IPS-18a (cell line): ENCODE data around the gene FAM20C.

Source experiments
- H3K27ac ChIP-seq: one replicate; pipeline ENCODE4 v1.5.1; 2013; ENCODE audit warnings: low read length
- H3K27me3 ChIP-seq: one replicate; pipeline ENCODE4 v1.6.1; 2013; ENCODE audit warnings: mild to moderate bottlenecking, low read length; ENCODE audit not compliant: control insufficient read depth, insufficient read depth
- H3K36me3 ChIP-seq: one replicate; pipeline ENCODE4 v1.6.1; 2013; ENCODE audit warnings: low read depth, low read length; ENCODE audit not compliant: control insufficient read depth
- H3K4me1 ChIP-seq: one replicate; pipeline ENCODE4 v1.6.1; 2013; ENCODE audit warnings: low read depth, low read length; ENCODE audit not compliant: control insufficient read depth
- H3K4me3 ChIP-seq: one replicate; pipeline ENCODE4 v1.5.1; 2013; ENCODE audit warnings: low read length
- H3K9ac ChIP-seq: one replicate; pipeline ENCODE4 v1.6.1; 2013; ENCODE audit warnings: mild to moderate bottlenecking, low read length, moderate library complexity
- H3K9me3 ChIP-seq: one replicate; pipeline ENCODE4 v1.6.1; 2013; ENCODE audit warnings: low read depth, low read length; ENCODE audit not compliant: control insufficient read depth

Gene FAM20C

DNA sequence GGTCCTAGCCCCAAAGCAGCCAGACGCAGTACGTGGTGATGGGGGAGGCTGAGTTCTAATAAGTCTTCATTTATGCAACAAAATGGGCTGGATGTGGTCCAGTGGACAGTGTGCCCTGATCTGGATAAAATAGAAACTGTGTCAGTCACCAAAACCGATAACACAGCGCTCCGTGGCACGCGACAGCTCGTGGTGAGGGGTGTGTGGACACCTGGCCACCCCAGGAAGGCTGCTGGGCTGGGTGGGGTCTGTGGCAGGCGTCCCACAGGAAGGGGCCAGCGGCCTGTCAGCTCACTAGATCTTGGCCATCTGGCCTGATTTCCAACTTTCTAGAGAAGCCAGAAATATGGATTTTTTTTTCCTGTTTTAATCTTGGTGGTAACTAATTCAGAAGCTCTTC, 17.0 kb downstream of the FAM20C start:
- Histone ChIP-seq H3K9me3 (no peaks in the 10 kb centered on the region), H3K27me3 (no peaks in the 10 kb centered on the region), H3K36me3 (peaks cover 3% of the 10 kb centered on the region), H3K4me1 (no peaks in the 10 kb centered on the region), H3K27ac (no peak overlapping the region), H3K9ac (no peak overlapping the region), H3K4me3 (no peak overlapping the region)

DNA sequence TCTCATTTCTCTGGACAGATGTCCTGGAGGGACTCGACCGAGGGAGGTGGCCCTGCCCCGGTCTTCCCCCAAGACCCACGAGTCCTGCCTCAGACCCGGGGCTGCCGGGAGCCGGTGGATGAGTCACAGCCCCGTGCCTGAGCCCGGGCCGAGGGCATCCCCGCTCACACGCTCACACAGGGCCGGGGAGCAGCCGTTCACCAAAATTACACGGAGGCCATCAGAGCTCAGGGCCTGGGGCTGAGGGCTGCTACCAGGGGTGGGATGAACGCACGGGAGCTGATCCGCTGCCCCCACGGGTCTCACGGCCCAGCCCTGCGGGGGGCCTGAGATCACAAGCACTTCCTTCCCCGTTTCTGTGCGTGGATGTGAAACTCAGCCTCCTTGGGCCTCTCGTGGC, 17.5 kb downstream of the FAM20C start:
- no peak overlapping the region for H3K4me3 ChIP-seq
- no peaks in the 10 kb centered on the region for H3K27me3 ChIP-seq
- no peak overlapping the region for H3K27ac ChIP-seq
- no peak overlapping the region for H3K9ac ChIP-seq
- no peaks in the 10 kb centered on the region for H3K36me3 ChIP-seq
- H3K9me3 ChIP-seq, result no peaks in the 10 kb centered on the region
- no peaks in the 10 kb centered on the region for H3K4me1 ChIP-seq

DNA sequence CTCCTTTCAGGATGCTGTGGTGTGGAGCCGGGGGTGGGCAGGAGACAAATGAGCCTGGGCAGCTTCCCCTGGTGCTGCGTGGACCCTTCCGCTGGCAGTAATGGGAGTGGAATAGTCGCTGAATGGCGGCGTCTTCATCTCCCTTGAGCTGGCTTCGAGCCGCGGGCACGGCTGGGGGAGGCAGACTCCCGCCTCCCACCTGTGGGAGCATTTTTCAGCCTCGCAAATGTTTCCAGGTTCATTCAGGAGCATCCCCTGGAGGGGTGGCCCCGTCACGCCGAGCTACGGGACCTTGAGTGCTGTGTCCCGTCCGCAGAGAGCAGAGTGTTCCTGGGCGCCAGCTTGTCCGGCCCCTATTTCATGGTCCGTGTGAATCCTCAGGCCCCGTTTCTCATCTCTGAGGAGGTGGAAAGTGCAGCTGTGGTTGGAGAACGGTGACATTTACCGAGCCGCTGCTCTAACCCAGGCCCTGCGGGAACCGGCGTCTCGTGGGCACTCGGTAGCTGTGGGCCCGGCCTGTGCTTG, 18.1 kb downstream of the FAM20C start:
- Histone ChIP-seq H3K9ac (no peak overlapping the region), H3K36me3 (no peaks in the 10 kb centered on the region), H3K4me1 (no peaks in the 10 kb centered on the region), H3K27ac (no peak overlapping the region), H3K27me3 (no peaks in the 10 kb centered on the region), H3K9me3 (no peaks in the 10 kb centered on the region), H3K4me3 (no peak overlapping the region)

DNA sequence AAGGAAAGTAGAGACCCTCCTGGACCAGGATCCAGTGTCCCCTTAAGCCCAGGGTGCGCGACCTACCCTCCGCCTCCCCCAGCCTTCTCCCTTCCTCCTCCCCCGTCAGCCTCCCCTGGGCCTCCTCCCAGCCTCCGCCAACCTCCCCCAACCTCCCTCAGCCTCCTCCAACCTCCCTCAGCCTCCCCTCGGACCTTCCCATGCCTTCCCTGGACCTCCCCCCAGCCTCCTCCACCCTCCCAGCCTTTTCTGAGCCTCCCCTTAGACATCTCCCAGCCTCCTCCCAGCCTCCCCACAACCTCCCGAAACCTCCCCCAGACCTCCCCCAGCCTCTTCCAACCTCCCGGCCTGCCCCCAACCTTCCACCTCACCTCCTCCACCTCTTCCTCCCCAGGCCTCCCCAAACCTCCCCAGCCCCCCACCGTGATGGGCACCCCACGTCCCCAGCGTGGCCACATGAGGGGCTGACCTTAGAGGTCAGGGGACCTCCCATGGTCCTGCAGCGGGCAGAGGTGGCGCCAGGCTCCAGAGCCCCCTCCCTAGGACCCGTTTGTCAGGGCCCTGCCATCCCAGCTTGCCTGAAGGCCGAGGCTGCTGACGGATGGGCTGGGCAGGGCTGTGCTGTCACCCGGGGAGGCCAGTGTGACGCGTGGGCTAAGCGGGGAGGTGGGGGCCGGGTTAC, 18.8 kb downstream of the FAM20C start:
- Histone ChIP-seq H3K4me3 (no peak overlapping the region), H3K27ac (no peak overlapping the region), H3K36me3 (no peaks in the 10 kb centered on the region), H3K9me3 (no peaks in the 10 kb centered on the region), H3K4me1 (no peaks in the 10 kb centered on the region), H3K9ac (no peak overlapping the region), H3K27me3 (no peaks in the 10 kb centered on the region)

DNA sequence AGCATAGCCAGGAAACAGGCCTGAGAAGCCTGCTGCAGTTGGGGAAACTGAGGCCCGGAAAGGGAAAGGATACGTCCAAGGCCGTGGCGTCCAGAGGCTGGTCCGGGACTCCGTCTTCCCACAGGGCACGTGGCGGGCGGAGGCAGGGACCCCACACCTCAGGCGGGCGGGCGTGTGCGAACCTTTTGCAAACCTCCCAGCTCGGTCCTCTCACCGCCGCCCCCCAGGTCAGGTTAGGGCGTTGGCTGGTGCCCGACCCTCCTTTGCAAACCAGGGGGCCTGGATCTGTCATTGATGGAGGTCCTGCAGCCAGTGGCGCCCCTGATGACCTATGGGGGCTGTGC, 19.3 kb downstream of the FAM20C start:
- H3K4me1 ChIP-seq, result no peaks in the 10 kb centered on the region
- H3K9me3 ChIP-seq, result no peaks in the 10 kb centered on the region
- H3K27ac ChIP-seq, result no peak overlapping the region
- H3K9ac ChIP-seq, result no peak overlapping the region
- H3K27me3 ChIP-seq, result no peaks in the 10 kb centered on the region
- H3K4me3 ChIP-seq, result no peak overlapping the region
- H3K36me3 ChIP-seq, result no peaks in the 10 kb centered on the region

DNA sequence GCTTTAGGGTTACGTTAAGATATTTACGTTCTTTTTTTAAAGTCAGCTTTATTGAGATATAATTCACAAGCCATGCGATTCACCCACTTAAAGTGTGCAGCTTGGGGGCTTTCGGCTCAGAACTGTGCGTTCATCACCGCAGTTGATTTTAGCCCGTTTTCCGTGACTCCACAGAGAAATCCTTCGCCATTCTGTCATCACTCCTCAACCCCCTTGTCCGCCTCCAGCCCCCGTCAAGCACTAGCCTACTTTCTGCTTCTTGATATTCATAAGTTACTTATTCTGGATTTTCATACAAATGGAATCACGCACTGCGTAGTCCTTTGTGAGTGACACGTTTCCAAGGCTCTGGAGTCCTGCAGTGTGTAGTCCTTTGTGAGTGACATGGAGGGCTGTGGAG, 20.4 kb downstream of the FAM20C start:
- Histone ChIP-seq H3K36me3 (no peaks in the 10 kb centered on the region), H3K4me3 (no peak overlapping the region), H3K9me3 (no peaks in the 10 kb centered on the region), H3K27me3 (no peaks in the 10 kb centered on the region), H3K9ac (no peak overlapping the region), H3K27ac (no peak overlapping the region), H3K4me1 (no peaks in the 10 kb centered on the region)

DNA sequence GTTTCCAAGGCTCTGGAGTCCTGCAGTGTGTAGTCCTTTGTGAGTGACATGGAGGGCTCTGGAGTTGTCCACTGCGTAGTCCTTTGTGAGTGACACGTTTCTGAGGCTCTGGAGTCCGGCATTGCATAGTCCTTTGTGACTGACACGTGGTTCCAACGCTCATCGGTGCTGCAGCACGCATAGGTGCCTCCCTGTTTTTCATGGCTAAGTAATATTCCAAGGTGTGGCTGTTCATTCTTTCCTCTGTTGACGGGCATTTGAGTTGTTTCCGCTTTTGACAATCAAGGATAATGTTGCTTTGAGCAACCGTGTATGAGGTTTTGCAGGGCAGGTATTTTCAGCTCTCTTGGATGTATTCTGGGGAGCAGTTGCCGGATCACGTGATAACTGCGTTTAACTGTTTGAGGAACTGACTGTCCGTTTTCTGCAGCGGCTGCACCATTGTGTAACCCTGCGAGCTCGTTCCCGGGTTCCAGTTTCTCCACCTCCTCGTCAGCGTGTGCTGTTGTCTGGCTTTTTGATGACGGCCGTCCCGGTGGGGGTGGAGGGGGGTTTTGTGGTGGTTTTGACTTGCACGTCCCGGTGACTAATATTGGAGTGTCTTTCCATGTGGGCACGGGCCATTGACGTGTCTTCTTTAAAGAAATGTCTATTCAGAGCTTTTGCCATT, 21.1 kb downstream of the FAM20C start:
- H3K9ac ChIP-seq, result no peak overlapping the region
- no peaks in the 10 kb centered on the region for H3K9me3 ChIP-seq
- H3K36me3 ChIP-seq, result no peaks in the 10 kb centered on the region
- H3K4me3 ChIP-seq, result no peak overlapping the region
- H3K4me1 ChIP-seq, result no peaks in the 10 kb centered on the region
- H3K27me3 ChIP-seq, result no peaks in the 10 kb centered on the region
- no peak overlapping the region for H3K27ac ChIP-seq

DNA sequence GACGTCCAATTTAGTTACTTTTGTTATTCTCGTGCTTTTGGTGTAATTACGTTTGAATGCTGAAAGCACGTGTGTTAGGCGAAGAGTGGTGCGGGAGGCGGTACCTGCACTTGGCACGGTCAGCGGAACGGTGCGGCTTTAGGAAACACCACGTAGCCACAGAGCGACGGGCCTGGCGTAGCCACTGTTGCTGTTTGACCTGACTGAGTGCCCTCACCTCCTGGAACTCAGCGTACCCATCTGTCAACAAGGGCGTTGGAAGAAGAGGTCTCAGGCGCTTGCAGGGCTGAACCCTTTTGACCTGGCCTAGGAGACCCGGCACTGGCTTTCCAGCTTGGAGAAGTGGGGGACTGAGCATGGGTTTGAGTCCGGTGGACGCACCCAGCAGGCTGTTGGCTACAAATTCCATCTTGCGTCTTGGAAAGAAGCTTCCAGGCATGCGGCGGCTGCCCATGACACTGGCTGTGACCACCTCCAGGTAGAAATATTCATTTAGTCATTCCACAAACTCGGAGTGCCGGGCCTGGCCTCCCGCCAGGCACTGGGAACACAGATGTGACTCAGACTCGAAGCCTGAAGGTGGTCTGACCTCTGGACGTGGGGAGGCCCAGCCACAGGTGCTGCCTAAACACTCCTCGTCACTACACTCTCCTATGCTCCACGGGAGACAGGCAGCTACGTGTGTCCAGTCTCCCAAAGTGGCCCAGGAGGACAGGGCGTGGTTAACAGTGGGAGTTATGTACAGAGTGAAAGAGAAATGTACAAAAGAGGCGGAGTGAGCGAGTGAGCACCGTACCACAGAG, 22.2 kb downstream of the FAM20C start:
- no peaks in the 10 kb centered on the region for H3K36me3 ChIP-seq
- no peak overlapping the region for H3K9ac ChIP-seq
- H3K27me3 ChIP-seq, result no peaks in the 10 kb centered on the region
- H3K4me1 ChIP-seq, result no peaks in the 10 kb centered on the region
- H3K27ac ChIP-seq, result no peak overlapping the region
- H3K4me3 ChIP-seq, result no peak overlapping the region
- H3K9me3 ChIP-seq, result no peaks in the 10 kb centered on the region

DNA sequence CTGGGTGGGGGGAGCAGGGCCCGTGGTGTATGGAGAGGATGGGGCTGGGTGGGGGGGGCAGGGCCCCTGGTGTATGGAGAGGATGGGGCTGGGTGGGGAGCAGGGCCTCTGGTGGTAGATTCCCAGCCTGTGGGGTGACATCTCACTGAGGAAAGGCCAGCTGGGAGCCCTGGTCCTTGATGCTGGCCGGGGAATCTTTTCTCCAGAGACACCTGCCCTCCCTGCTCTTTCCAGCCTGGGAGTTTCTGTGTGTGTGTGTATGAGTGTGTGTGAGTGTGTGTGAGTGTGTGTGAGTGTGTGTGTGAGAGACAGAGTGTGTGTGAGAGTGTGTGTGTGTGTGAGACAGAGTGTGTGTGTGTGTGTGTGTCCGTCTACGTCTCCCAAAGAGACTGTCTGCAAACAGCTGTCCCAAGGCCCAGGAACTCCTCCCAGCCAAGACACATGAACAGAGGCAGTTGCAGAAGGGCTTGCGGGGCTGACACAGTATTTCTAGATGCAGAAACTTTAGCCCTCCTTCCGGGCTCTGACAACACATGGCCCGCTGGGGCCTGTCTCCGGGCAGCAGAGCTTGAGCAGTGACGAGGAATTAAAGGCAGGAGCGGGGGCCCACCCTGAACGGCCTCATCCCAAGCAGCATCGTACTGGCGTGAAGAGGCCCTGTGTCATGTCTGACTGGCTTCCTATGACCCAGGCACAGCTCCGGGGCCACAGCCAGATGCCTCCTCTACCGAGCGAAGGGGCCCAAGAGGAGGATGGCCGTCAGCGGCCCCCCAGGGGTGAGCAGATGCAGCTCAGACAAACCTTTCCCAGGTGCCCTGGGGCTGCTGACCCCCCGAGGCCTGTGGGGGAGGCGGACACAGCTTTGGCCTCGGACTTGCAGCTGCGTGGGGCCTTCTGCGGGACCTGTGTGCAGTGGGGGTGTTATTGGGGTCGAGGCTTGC, 24.3 kb downstream of the FAM20C start:
- H3K4me3 ChIP-seq, result no peak overlapping the region
- H3K9me3 ChIP-seq, result no peaks in the 10 kb centered on the region
- H3K36me3 ChIP-seq, result no peaks in the 10 kb centered on the region
- H3K9ac ChIP-seq, result no peak overlapping the region
- H3K27me3 ChIP-seq, result no peaks in the 10 kb centered on the region
- H3K4me1 ChIP-seq, result peaks cover 4% of the 10 kb centered on the region
- H3K27ac ChIP-seq, result no peak overlapping the region

DNA sequence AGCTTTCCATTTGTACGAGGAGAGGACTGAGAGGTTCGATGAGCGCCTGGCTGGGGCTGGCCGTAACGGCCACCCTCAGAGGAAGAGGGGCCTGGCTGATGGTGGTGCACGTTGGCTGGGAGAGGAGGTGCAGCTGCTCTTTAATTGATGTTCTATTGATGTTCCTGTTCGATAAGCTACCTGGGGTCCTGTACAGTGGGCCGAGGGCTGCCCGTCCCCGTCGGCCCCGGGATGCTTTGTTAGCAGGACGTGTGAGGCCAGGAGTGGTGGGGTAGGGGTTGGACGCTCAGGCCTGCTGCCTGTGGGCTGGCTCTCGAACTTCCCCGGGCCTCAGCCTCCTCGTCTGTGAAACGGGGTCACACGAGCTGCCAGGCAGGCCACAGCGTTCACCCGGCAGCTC, 25.4 kb downstream of the FAM20C start:
- Histone ChIP-seq H3K36me3 (no peaks in the 10 kb centered on the region), H3K27me3 (no peaks in the 10 kb centered on the region), H3K4me1 (peaks cover 4% of the 10 kb centered on the region), H3K4me3 (no peak overlapping the region), H3K27ac (no peak overlapping the region), H3K9me3 (no peaks in the 10 kb centered on the region), H3K9ac (no peak overlapping the region)

DNA sequence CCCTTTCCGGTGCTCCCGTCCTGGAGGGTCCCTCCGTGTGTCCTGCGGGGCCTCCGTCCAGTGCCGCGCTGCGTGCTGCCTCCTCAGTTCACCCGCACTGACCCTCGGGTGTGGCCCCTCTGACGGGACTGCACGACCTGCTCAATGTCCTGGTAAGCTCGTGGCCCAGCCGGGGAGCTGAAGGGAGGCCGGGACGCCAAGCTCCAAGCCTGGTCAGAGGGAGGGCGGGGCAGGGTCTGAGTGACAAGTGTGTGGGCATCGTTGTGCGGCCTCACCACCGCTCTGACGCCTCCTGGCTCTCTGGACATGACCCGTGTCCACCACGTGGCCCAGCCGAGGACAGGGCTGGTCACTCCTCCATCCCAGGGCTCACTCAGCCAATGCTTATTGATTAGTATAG, 25.9 kb downstream of the FAM20C start:
- H3K27me3 ChIP-seq, result no peaks in the 10 kb centered on the region
- no peak overlapping the region for H3K4me3 ChIP-seq
- H3K27ac ChIP-seq, result no peak overlapping the region
- peaks cover 4% of the 10 kb centered on the region for H3K4me1 ChIP-seq
- H3K36me3 ChIP-seq, result no peaks in the 10 kb centered on the region
- H3K9me3 ChIP-seq, result no peaks in the 10 kb centered on the region
- H3K9ac ChIP-seq, result no peak overlapping the region
